ENCODE measurements around the gene VSTM5. TPM values are rescaled to one million over a fixed set of nuclear protein-coding genes. Genes with fewer than 3 reads are reported as not detected.

VSTM5 gene
- polyA plus RNA-seq, 1 of the 3 experiments (the other 2 are of a cell fraction) = 0.12 TPM

DNA sequence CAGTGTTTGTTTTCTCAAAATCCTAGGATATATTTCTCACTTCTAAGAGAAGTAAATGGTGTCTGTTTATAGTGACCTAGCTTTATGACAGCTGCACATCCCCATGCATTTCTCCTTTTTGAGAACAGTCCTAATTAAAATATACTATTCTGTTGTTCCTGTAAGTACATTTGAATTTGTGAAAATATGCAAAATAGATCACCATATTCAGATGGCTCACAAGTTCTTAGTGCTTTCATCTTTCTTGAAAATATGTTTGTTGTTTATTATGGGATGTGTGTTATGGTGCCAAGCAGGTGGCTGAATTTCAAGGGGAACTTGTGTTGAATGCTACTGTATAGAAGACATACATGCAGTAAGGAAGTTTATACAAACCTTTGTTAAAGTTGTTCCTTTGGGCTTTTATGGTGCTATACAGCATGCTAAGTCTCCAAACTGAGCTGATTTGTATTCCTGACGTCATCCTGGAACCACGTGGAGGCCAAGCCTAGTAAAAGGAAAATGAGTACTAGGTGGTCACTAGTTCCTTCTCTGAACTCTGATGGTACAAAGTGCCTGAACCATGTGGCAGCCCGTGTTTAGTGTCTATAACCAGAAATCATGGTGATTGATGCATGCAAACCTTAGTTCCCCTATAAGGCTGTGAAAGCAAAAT, 7.8 kb upstream of the VSTM5 start:
- no peak overlapping the region for H2AFZ ChIP-seq (ENCODE audit: low read depth)
- no peak overlapping the region for H3K4me3 ChIP-seq (ENCODE audit: low read depth in 2 of 2, low read length in 1 of 2)
- WGBS (ENCODE audit: low lambda C conversion rate) = 31% methylated on average over 3 of the region's 3 CpGs
- H4K20me1 ChIP-seq (ENCODE audit: insufficient read depth) = no peaks in the 10 kb centered on the region
- no peaks in the 10 kb centered on the region for H3K36me3 ChIP-seq (replicated peaks in 1 of 2; ENCODE audit: control insufficient read depth in 1 of 2, insufficient read depth in 2 of 2, low read length in 1 of 2)
- H3K4me1 ChIP-seq (ENCODE audit: control insufficient read depth in 1 of 2, insufficient read depth in 2 of 2, low read depth in 1 of 2, low read length in 1 of 2) = peaks cover 0 to 4% of the 10 kb centered on the region in 2 experiments; a peak in 1 of 4 replicates
- H3K9me2 ChIP-seq = no peaks in the 10 kb centered on the region
- ChIA-PET POLR2A (no interaction called here), CTCF (no interaction called here)
- no peak for DNase-seq
- no peak overlapping the region for H3K4me2 ChIP-seq
- no peaks in the 10 kb centered on the region for H3K9me3 ChIP-seq
- TF ChIP-seq GATA2 (CRISPR knock-in tag; IDR thresholded peaks at IDR 0.05) (no peak), ELF1 (IDR thresholded peaks at IDR 0.05) (no peak), RAD21 (IDR thresholded peaks at IDR 0.05; ENCODE audit: low read length) (no peak), TEAD4 (IDR thresholded peaks at IDR 0.05; ENCODE audit: borderline replicate concordance, insufficient read depth) (no peak), USF2 (IDR thresholded peaks at IDR 0.05; ENCODE audit: borderline replicate concordance, low read depth, low read length) (no peak), RFX5 (IDR thresholded peaks at IDR 0.05; ENCODE audit: low read length) (no peak), MEF2A (IDR thresholded peaks at IDR 0.05; ENCODE audit: borderline replicate concordance, low read depth) (no peak), RCOR1 (IDR thresholded peaks at IDR 0.05; ENCODE audit: low read length) (no peak), CHD2 (IDR thresholded peaks at IDR 0.05; ENCODE audit: low read length, partially characterized antibody) (no peak), SMC3 (IDR thresholded peaks at IDR 0.05; ENCODE audit: low read depth, low read length) (no peak), MXI1 (IDR thresholded peaks at IDR 0.05; ENCODE audit: low read depth, low read length) (no peak), EP300 (IDR thresholded peaks at IDR 0.05; ENCODE audit: borderline replicate concordance in 1 of 2, low read depth in 1 of 2, low read length in 1 of 2) (no peak), CTCF (IDR thresholded peaks at IDR 0.05) (no peak), FOXJ3 (CRISPR knock-in tag; IDR thresholded peaks at IDR 0.05) (no peak), GABPA (IDR thresholded peaks at IDR 0.05; ENCODE audit: low read depth) (no peak)
- TF ChIP-seq, protein P1, sequence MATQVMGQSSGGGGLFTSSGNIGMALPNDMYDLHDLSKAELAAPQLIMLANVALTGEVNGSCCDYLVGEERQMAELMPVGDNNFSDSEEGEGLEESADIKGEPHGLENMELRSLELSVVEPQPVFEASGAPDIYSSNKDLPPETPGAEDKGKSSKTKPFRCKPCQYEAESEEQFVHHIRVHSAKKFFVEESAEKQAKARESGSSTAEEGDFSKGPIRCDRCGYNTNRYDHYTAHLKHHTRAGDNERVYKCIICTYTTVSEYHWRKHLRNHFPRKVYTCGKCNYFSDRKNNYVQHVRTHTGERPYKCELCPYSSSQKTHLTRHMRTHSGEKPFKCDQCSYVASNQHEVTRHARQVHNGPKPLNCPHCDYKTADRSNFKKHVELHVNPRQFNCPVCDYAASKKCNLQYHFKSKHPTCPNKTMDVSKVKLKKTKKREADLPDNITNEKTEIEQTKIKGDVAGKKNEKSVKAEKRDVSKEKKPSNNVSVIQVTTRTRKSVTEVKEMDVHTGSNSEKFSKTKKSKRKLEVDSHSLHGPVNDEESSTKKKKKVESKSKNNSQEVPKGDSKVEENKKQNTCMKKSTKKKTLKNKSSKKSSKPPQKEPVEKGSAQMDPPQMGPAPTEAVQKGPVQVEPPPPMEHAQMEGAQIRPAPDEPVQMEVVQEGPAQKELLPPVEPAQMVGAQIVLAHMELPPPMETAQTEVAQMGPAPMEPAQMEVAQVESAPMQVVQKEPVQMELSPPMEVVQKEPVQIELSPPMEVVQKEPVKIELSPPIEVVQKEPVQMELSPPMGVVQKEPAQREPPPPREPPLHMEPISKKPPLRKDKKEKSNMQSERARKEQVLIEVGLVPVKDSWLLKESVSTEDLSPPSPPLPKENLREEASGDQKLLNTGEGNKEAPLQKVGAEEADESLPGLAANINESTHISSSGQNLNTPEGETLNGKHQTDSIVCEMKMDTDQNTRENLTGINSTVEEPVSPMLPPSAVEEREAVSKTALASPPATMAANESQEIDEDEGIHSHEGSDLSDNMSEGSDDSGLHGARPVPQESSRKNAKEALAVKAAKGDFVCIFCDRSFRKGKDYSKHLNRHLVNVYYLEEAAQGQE (IDR thresholded peaks at IDR 0.05; ENCODE audit: low read depth, low read length) = no peak
- TF ChIP-seq, protein P2, sequence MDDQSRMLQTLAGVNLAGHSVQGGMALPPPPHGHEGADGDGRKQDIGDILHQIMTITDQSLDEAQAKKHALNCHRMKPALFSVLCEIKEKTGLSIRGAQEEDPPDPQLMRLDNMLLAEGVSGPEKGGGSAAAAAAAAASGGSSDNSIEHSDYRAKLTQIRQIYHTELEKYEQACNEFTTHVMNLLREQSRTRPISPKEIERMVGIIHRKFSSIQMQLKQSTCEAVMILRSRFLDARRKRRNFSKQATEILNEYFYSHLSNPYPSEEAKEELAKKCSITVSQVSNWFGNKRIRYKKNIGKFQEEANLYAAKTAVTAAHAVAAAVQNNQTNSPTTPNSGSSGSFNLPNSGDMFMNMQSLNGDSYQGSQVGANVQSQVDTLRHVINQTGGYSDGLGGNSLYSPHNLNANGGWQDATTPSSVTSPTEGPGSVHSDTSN (IDR thresholded peaks at IDR 0.05) = no peak
- H3K27me3 ChIP-seq (ENCODE audit: insufficient read depth) = no peaks in the 10 kb centered on the region
- H3K9ac ChIP-seq = no peak overlapping the region
- no peaks in the 10 kb centered on the region for H3K79me2 ChIP-seq (ENCODE audit: insufficient read depth)
- H3F3A ChIP-seq (replicated peaks; ENCODE audit: insufficient read depth) = no peaks in the 10 kb centered on the region
- H3K27ac ChIP-seq (ENCODE audit: low read depth in 2 of 2, low read length in 1 of 2) = no peak overlapping the region

Data from SK-N-SH (cell line).